ENCODE data around the gene SBSN.

The SBSN gene

GRCh38 chr19:35563207-35563829 lies 35.2 kb upstream of the SBSN start, which contains the start of gene ATP4A:
Gene ATP4A (minus strand): TSS chr19:35563658. CDS start chr19:35563629, 29 bp downstream.
- no peak for DNase-seq (ENCODE audit: low spot score)
- ChIA-PET POLR2A (ENCODE audit: low non-redundant PET) (interaction anchor here (0.8 kb wide), 1 partner anchor 53 kb away, joined by 3 read pairs; no protein-coding TSS in a partner anchor), CTCF (interaction anchor here (0.6 kb wide), 1 partner anchor 32 kb away, joined by 3 read pairs; no protein-coding TSS in a partner anchor)
- H3K27ac ChIP-seq, result no peak within 1 kb of the TSS
- TF ChIP-seq CTCF (conservative IDR thresholded peaks at IDR 0.05; ENCODE audit: low read depth), result no peak

DNA sequence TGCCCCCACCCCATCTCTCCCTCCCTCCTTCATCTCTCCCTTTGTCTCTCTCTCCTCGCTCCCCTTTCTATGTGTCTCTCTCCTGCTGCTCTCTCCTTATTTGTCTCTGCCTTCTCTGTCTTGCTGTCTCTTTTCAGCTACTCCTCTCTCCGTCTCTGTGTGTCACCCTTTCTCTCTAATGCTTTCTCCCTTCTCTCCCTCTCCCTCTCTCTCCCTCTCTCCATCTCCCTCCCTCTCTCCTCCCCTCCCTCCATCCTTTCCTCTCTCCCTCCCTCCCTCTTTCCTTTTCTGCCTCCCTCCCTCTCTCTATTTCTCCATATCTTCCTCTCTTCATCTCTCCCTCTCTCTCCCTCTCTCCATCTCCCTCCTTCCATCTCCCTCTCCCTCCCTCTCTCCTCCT lies 34.7 kb upstream of the SBSN start:
- no peak overlapping the region for H3K27ac ChIP-seq
- ChIA-PET POLR2A (ENCODE audit: low non-redundant PET) (interaction anchor here (0.8 kb wide), 1 partner anchor 52 kb away, joined by 3 read pairs; no protein-coding TSS in a partner anchor), CTCF (no interaction called here)
- TF ChIP-seq CTCF (conservative IDR thresholded peaks at IDR 0.05; ENCODE audit: low read depth), result no peak
- no peak for DNase-seq (ENCODE audit: low spot score)

- POLR2A ChIA-PET (ENCODE audit: low non-redundant PET), result interaction anchor here (0.8 kb wide), 1 partner anchor 52 kb away, joined by 3 read pairs; no protein-coding TSS in a partner anchor
- DNase-seq (ENCODE audit: low spot score), result no peak
- CTCF ChIA-PET, result no interaction called here
- H3K27ac ChIP-seq, result no peak overlapping the region
- no peak for TF ChIP-seq CTCF (conservative IDR thresholded peaks at IDR 0.05; ENCODE audit: low read depth)
These were observed 34.2 kb upstream of the SBSN start for GRCh38 chr19:35562336-35562735.

DNA sequence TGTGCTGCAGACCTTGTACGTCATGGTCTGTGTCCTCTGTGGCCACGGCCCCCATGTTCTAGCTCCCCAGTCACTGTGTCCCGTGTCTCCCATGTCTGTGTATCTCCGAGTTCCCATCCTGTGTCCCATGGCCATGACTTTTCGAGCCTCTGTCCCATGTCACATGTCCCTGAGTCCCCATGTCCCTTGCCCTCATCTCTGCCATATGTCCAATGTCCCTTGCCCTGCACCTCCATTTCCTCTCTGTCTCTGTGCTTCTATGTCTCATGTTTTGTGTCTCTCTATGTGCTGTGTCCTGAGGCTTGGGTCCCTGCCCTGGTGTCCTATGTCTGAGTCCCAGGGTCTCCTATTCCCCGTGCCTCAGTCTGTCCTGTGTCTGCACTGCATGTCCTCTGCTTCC lies 33.3 kb upstream of the SBSN start:
- TF ChIP-seq CTCF (conservative IDR thresholded peaks at IDR 0.05; ENCODE audit: low read depth), result no peak
- CTCF ChIA-PET, result no interaction called here
- DNase-seq (ENCODE audit: low spot score), result no peak
- POLR2A ChIA-PET (ENCODE audit: low non-redundant PET), result no interaction called here
- no peak overlapping the region for H3K27ac ChIP-seq

- POLR2A ChIA-PET (ENCODE audit: low non-redundant PET), result interaction anchor here (0.6 kb wide), 1 partner anchor 196 kb away, joined by 3 read pairs; no protein-coding TSS in a partner anchor
- CTCF ChIA-PET, result interaction anchor here (0.6 kb wide), 1 partner anchor 503 kb away, joined by 3 read pairs; no protein-coding TSS in a partner anchor
- no peak overlapping the region for H3K27ac ChIP-seq
- TF ChIP-seq CTCF (conservative IDR thresholded peaks at IDR 0.05; ENCODE audit: low read depth), result no peak
- DNase-seq (ENCODE audit: low spot score), result no peak
These were observed 32.6 kb upstream of the SBSN start for GRCh38 chr19:35560677-35561076.

GRCh38 chr19:35560271-35560670 lies 32.2 kb upstream of the SBSN start:
- H3K27ac ChIP-seq, result no peak overlapping the region
- POLR2A ChIA-PET (ENCODE audit: low non-redundant PET), result interaction anchor here (0.6 kb wide), 1 partner anchor 195 kb away, joined by 3 read pairs; no protein-coding TSS in a partner anchor
- no peak for DNase-seq (ENCODE audit: low spot score)
- TF ChIP-seq CTCF (conservative IDR thresholded peaks at IDR 0.05; ENCODE audit: low read depth), result no peak
- CTCF ChIA-PET, result interaction anchor here (0.6 kb wide), 1 partner anchor 503 kb away, joined by 3 read pairs; no protein-coding TSS in a partner anchor
